Vagina (tissue), 2 donors: ENCODE data around the gene GYPC. TPM values are rescaled to one million over a fixed set of nuclear protein-coding genes. Genes with fewer than 3 reads are reported as not detected.
A peak's percentile ranks its signal among the peaks of the same experiment; 100 is the strongest.

Experiments used
- DNase-seq, 2 donors: peaks; one replicate each; pipeline ENCODE4 v3.0.0-alpha.2; 2017; ENCODE audit errors: extremely low spot score in 2 of 2
- H3K27ac ChIP-seq: fragments of 200-600 bp; sonication (generic); one replicate; pipeline ENCODE4 v1.5.1; 2019
- H3K27me3 ChIP-seq: fragments of 200-600 bp; sonication (generic); one replicate; pipeline ENCODE4 v1.5.1; 2019
- H3K36me3 ChIP-seq, 2 donors: fragments of 200-600 bp; sonication (generic); one replicate each; pipeline ENCODE4 v1.5.1; 2017 to 2019
- H3K4me1 ChIP-seq: fragments of 200-600 bp; sonication (generic); one replicate; pipeline ENCODE4 v1.5.1; 2019
- H3K4me3 ChIP-seq, 2 donors: fragments of 200-600 bp; sonication (generic); 1 replicate in 1 of 2; 2 replicates in 1 of 2; pipeline ENCODE4 v1.5.1; 2016 to 2019
- H3K9me3 ChIP-seq: fragments of 200-600 bp; sonication (generic); one replicate; pipeline ENCODE4 v1.5.1; 2019
- CTCF ChIP-seq, 3 experiments: fragments of 450-650 bp in 2 of 3; fragments of 200-600 bp in 1 of 3; sonication (generic) in 1 of 3; IDR thresholded peaks; one replicate each; pipeline ENCODE4 v1.5.1; 2017 to 2019; ENCODE audit warnings: antibody characterized with exemption in 3 of 3, mild to moderate bottlenecking in 2 of 3, moderate library complexity in 2 of 3
- POLR2A ChIP-seq, 2 donors: fragments of 450-650 bp; IDR thresholded peaks; one replicate each; pipeline ENCODE4 v1.6.1; 2017; ENCODE audit warnings: antibody characterized with exemption in 2 of 2, mild to moderate bottlenecking in 2 of 2, moderate library complexity in 2 of 2
- POLR2AphosphoS5 ChIP-seq, 2 donors: sonication (generic); formaldehyde crosslinking; IDR thresholded peaks; one replicate each; pipeline ENCODE4 v1.9.0; 2017; ENCODE audit warnings: antibody characterized with exemption in 2 of 2, mild to moderate bottlenecking in 2 of 2, low read depth in 1 of 2; ENCODE audit not compliant: insufficient read depth in 1 of 2
- intact Hi-C: fragments of 100-400 bp; cut with DNase I; formaldehyde crosslinking; loops from one replicate; pipeline ENCODE4 v1.15.1; 2023
- total RNA-seq: library from RNA; depleted of rRNA; stranded (reverse); fragments of >200 nt; gene quantifications from one replicate; pipeline ENCODE4 v1.2.3, GENCODE V29; 2016

GYPC gene
- total RNA-seq, 1 donor from 2014 or later: 84.2 TPM

- TF ChIP-seq POLR2AphosphoS5 (IDR thresholded peaks at IDR 0.05; ENCODE audit: insufficient read depth in 1 of 2, low read depth in 1 of 2): no peak
- no peak for TF ChIP-seq CTCF (IDR thresholded peaks at IDR 0.05)
- DNase-seq: no peak
- Histone ChIP-seq H3K9me3 (no peaks in the 10 kb centered on the region), H3K4me1 (no peaks in the 10 kb centered on the region), H3K27ac (no peak overlapping the region), H3K4me3 (no peak overlapping the region), H3K27me3 (no peaks in the 10 kb centered on the region), H3K36me3 (no peaks in the 10 kb centered on the region)
- intact Hi-C loops: no loop called here
Measured at GRCh38 chr2:126649101-126649500, 6.9 kb upstream of the GYPC start.

GRCh38 chr2:126650994-126651393, 5.0 kb upstream of the GYPC start:
- no peak overlapping the region for H3K27ac ChIP-seq
- TF ChIP-seq POLR2A (IDR thresholded peaks at IDR 0.05) (no peak), CTCF (IDR thresholded peaks at IDR 0.05) (no peak), POLR2AphosphoS5 (IDR thresholded peaks at IDR 0.05; ENCODE audit: insufficient read depth in 1 of 2, low read depth in 1 of 2) (no peak)
- H3K27me3 ChIP-seq: no peaks in the 10 kb centered on the region
- intact Hi-C loops: no loop called here
- no peak overlapping the region for H3K4me3 ChIP-seq
- H3K36me3 ChIP-seq: no peaks in the 10 kb centered on the region
- DNase-seq: peak; percentile 28 to 56
- peaks cover 9% of the 10 kb centered on the region for H3K4me1 ChIP-seq
- H3K9me3 ChIP-seq: no peaks in the 10 kb centered on the region

- Histone ChIP-seq H3K27me3 (no peaks in the 10 kb centered on the region), H3K4me1 (peaks cover 11% of the 10 kb centered on the region), H3K9me3 (no peaks in the 10 kb centered on the region), H3K4me3 (no peak overlapping the region), H3K27ac (no peak overlapping the region), H3K36me3 (no peaks in the 10 kb centered on the region)
- DNase-seq: no peak
- intact Hi-C loops: no loop called here
- TF ChIP-seq POLR2A (IDR thresholded peaks at IDR 0.05): no peak
- TF ChIP-seq POLR2AphosphoS5 (IDR thresholded peaks at IDR 0.05; ENCODE audit: insufficient read depth in 1 of 2, low read depth in 1 of 2): no peak
- no peak for TF ChIP-seq CTCF (IDR thresholded peaks at IDR 0.05)
Measured at GRCh38 chr2:126652323-126652891, 3.6 kb upstream of the GYPC start.

- peaks cover 18% of the 10 kb centered on the region for H3K4me1 ChIP-seq
- no peak overlapping the region for H3K4me3 ChIP-seq
- H3K36me3 ChIP-seq: no peaks in the 10 kb centered on the region
- intact Hi-C loops: no loop called here
- no peak overlapping the region for H3K27ac ChIP-seq
- no peak for TF ChIP-seq CTCF (IDR thresholded peaks at IDR 0.05)
- TF ChIP-seq POLR2A (IDR thresholded peaks at IDR 0.05): no peak
- TF ChIP-seq POLR2AphosphoS5 (IDR thresholded peaks at IDR 0.05; ENCODE audit: insufficient read depth in 1 of 2, low read depth in 1 of 2): no peak
- peak; percentile 34 to 60 for DNase-seq
- no peaks in the 10 kb centered on the region for H3K27me3 ChIP-seq
- H3K9me3 ChIP-seq: no peaks in the 10 kb centered on the region
Measured at GRCh38 chr2:126653109-126653508, 2.8 kb upstream of the GYPC start.

GRCh38 chr2:126653761-126654160, 2.2 kb upstream of the GYPC start:
- H3K4me1 ChIP-seq: peaks cover 25% of the 10 kb centered on the region
- no peaks in the 10 kb centered on the region for H3K27me3 ChIP-seq
- intact Hi-C loops: no loop called here
- H3K4me3 ChIP-seq: no peak overlapping the region
- H3K36me3 ChIP-seq: no peaks in the 10 kb centered on the region
- no peak for TF ChIP-seq CTCF (IDR thresholded peaks at IDR 0.05)
- no peak for DNase-seq
- H3K27ac ChIP-seq: no peak overlapping the region
- H3K9me3 ChIP-seq: no peaks in the 10 kb centered on the region
